SK-N-SH (cell line): ENCODE data around the gene MYO15B. TPM values are rescaled to one million over a fixed set of nuclear protein-coding genes. Genes with fewer than 3 reads are reported as not detected.

ENCODE experiments used
- CTCF ChIA-PET: fragments of 300-600, 350-600 bp; formaldehyde crosslinking; extraction: SDS; loops from one replicate; lab custom pipeline; 2021; lab: Yijun Ruan, JAX
- POLR2A ChIA-PET: fragments of 350-600 bp; sonication (Branson Sonifier 250); formaldehyde crosslinking; extraction: SDS; loops from one replicate; lab custom pipeline; 2020; ENCODE audit warnings: antibody characterized with exemption, inconsistent platforms; lab: Yijun Ruan, JAX
- DNase-seq: peaks from one replicate; pipeline ENCODE4 v3.0.0; 2012
- H2AFZ ChIP-seq: fragments of 200-600 bp; sonication (generic); 2 replicates; pipeline ENCODE4 v1.8.1; 2016; ENCODE audit warnings: antibody characterized with exemption, mild to moderate bottlenecking, low read depth
- H3F3A ChIP-seq: fragments of 200-600 bp; sonication (generic); replicated peaks from 2 replicates; pipeline ENCODE3; 2016; ENCODE audit warnings: antibody characterized with exemption, mild to moderate bottlenecking; ENCODE audit not compliant: insufficient read depth
- H3K27ac ChIP-seq, 2 experiments: fragments of 200-500 bp in 1 of 2; fragments of 200-600 bp in 1 of 2; sonication (Bioruptor generic) in 1 of 2; sonication (generic), shearing (Covaris generic) in 1 of 2; 2 replicates each; pipeline versions ENCODE4 v1.5.1 to v1.6.1; 2014 to 2016; ENCODE audit warnings: low read depth in 2 of 2, inconsistent platforms in 1 of 2, low read length in 1 of 2, mild to moderate bottlenecking in 1 of 2, mixed read lengths in 1 of 2
- H3K27me3 ChIP-seq: fragments of 200-600 bp; sonication (generic), shearing (Covaris generic); 2 replicates; pipeline ENCODE4 v1.6.1; 2016; ENCODE audit warnings: mixed run types; ENCODE audit not compliant: insufficient read depth
- H3K36me3 ChIP-seq, 2 experiments: fragments of 200-500 bp in 1 of 2; fragments of 200-600 bp in 1 of 2; sonication (Bioruptor generic) in 1 of 2; sonication (generic) in 1 of 2; replicated peaks in 1 of 2; 2 replicates each; pipeline versions ENCODE3 to v1.5.1; 2014 to 2016; ENCODE audit warnings: low read length in 1 of 2, mild to moderate bottlenecking in 1 of 2; ENCODE audit not compliant: insufficient read depth in 2 of 2, control insufficient read depth in 1 of 2
- H3K4me1 ChIP-seq, 2 experiments: fragments of 200-500 bp in 1 of 2; fragments of 200-600 bp in 1 of 2; sonication (Bioruptor generic) in 1 of 2; sonication (generic), shearing (Covaris generic) in 1 of 2; 2 replicates each; pipeline versions ENCODE4 v1.5.1 to v1.6.1; 2014 to 2016; ENCODE audit warnings: low read depth in 1 of 2, low read length in 1 of 2, mixed run types in 1 of 2; ENCODE audit not compliant: insufficient read depth in 2 of 2, control insufficient read depth in 1 of 2
- H3K4me2 ChIP-seq: fragments of 200-600 bp; sonication (generic), shearing (Covaris generic); 2 replicates; pipeline ENCODE4 v1.6.1; 2017; ENCODE audit warnings: mixed run types
- H3K4me3 ChIP-seq, 2 experiments: fragments of 200-500 bp in 1 of 2; fragments of 200-600 bp in 1 of 2; sonication (Bioruptor generic) in 1 of 2; sonication (generic), shearing (Covaris generic) in 1 of 2; 2 replicates each; pipeline versions ENCODE4 v1.5.1 to v1.8.1; 2014 to 2016; ENCODE audit warnings: low read depth in 2 of 2, inconsistent platforms in 1 of 2, low read length in 1 of 2, mild to moderate bottlenecking in 1 of 2, mixed read lengths in 1 of 2, moderate library complexity in 1 of 2
- H3K79me2 ChIP-seq: fragments of 200-600 bp; sonication (generic); 2 replicates; pipeline ENCODE4 v1.8.1; 2017; ENCODE audit warnings: mild to moderate bottlenecking; ENCODE audit not compliant: insufficient read depth
- H3K9ac ChIP-seq: fragments of 200-600 bp; sonication (generic); 2 replicates; pipeline ENCODE4 v1.6.1; 2017; ENCODE audit warnings: mixed run types
- H3K9me2 ChIP-seq: fragments of 200-600 bp; sonication (generic); 2 replicates; pipeline ENCODE4 v1.6.1; 2017; ENCODE audit warnings: mixed run types
- H3K9me3 ChIP-seq: fragments of 200-600 bp; sonication (generic); 2 replicates; pipeline ENCODE4 v1.6.1; 2017; ENCODE audit warnings: mixed run types, mild to moderate bottlenecking, moderate library complexity
- H4K20me1 ChIP-seq: fragments of 200-600 bp; sonication (generic); 2 replicates; pipeline ENCODE4 v1.6.1; 2017; ENCODE audit warnings: mild to moderate bottlenecking, mixed run types; ENCODE audit not compliant: insufficient read depth
- CHD2 ChIP-seq: fragments of 150-350 bp; IDR thresholded peaks from 2 replicates; pipeline ENCODE4 v1.6.1; 2018; ENCODE audit warnings: low read length; ENCODE audit not compliant: partially characterized antibody
- EP300 ChIP-seq, 2 experiments: IDR thresholded peaks; 2 replicates each; pipeline versions ENCODE4 v1.4.0 to v1.6.1; 2012; ENCODE audit warnings: borderline replicate concordance in 1 of 2, low read depth in 1 of 2, low read length in 1 of 2
- EZH2phosphoT487 ChIP-seq: fragments of 200-600 bp; sonication (generic); IDR thresholded peaks from 2 replicates; pipeline ENCODE4 v1.6.1; 2017; ENCODE audit warnings: low read depth, mixed run types, mild to moderate bottlenecking, antibody characterized with exemption, moderate library complexity, borderline replicate concordance
- FOSL2 ChIP-seq: IDR thresholded peaks from 2 replicates; pipeline ENCODE4 v1.4.0; 2012; ENCODE audit warnings: low read depth, mild to moderate bottlenecking, moderate library complexity, borderline replicate concordance
- FOXM1 ChIP-seq: IDR thresholded peaks from 2 replicates; pipeline ENCODE4 v1.4.0; 2012; ENCODE audit warnings: low read depth, mild to moderate bottlenecking
- GABPA ChIP-seq: IDR thresholded peaks from 2 replicates; pipeline ENCODE4 v1.4.0; 2012; ENCODE audit warnings: low read depth, mild to moderate bottlenecking
- MEF2A ChIP-seq: IDR thresholded peaks from 2 replicates; pipeline ENCODE4 v1.4.0; 2012; ENCODE audit warnings: low read depth, borderline replicate concordance
- NFIC ChIP-seq: IDR thresholded peaks from 2 replicates; pipeline ENCODE4 v1.4.0; 2012; ENCODE audit warnings: borderline replicate concordance
- POLR2AphosphoS5 ChIP-seq: IDR thresholded peaks from 2 replicates; pipeline ENCODE4 v1.6.1; 2012; ENCODE audit warnings: low read depth, low read length
- TCF12 ChIP-seq: IDR thresholded peaks from 2 replicates; pipeline ENCODE4 v1.4.0; 2012
- YY1 ChIP-seq: IDR thresholded peaks from 2 replicates; pipeline ENCODE4 v1.4.0; 2012; ENCODE audit warnings: low read depth, mild to moderate bottlenecking
- WGBS: methylation state at CpG from one replicate; pipeline ENCODE4 v1.1.6; 2017; ENCODE audit warnings: low lambda C conversion rate; 5-methylcytosine and 5-hydroxymethylcytosine counted together
- polyA plus RNA-seq, 3 experiments: library from polyadenylated mRNA; depleted of rRNA; stranded (reverse); fragments of >200 nt; gene quantifications; 2 replicates each; pipeline ENCODE4 v1.2.3, GENCODE V29; 2012
- TF ChIP-seq, protein P1 (sequence below): IDR thresholded peaks from 2 replicates; pipeline ENCODE4 v1.4.0; 2012; ENCODE audit warnings: low read depth, borderline replicate concordance
- TF ChIP-seq, protein P2 (sequence below): IDR thresholded peaks from 2 replicates; pipeline ENCODE4 v1.4.0; 2012; ENCODE audit warnings: low read depth, borderline replicate concordance
- TF ChIP-seq, protein P3 (sequence below): fragments of 200-600 bp; sonication (generic); IDR thresholded peaks from 2 replicates; pipeline ENCODE4 v1.6.1; 2017; ENCODE audit warnings: antibody characterized with exemption, mild to moderate bottlenecking, moderate library complexity
- TF ChIP-seq, protein P4 (sequence below): IDR thresholded peaks from 2 replicates; pipeline ENCODE4 v1.6.1; 2012; ENCODE audit warnings: mild to moderate bottlenecking, low read depth, low read length, moderate library complexity
- TF ChIP-seq, protein P5 (sequence below): fragments of 150-350 bp; IDR thresholded peaks from 2 replicates; pipeline ENCODE4 v1.6.1; 2017; ENCODE audit warnings: antibody characterized with exemption, low read length, low read depth, borderline replicate concordance

Gene MYO15B
- polyA plus RNA-seq, 1 of the 3 experiments (the other 2 are of a cell fraction): 10.3 TPM

DNA sequence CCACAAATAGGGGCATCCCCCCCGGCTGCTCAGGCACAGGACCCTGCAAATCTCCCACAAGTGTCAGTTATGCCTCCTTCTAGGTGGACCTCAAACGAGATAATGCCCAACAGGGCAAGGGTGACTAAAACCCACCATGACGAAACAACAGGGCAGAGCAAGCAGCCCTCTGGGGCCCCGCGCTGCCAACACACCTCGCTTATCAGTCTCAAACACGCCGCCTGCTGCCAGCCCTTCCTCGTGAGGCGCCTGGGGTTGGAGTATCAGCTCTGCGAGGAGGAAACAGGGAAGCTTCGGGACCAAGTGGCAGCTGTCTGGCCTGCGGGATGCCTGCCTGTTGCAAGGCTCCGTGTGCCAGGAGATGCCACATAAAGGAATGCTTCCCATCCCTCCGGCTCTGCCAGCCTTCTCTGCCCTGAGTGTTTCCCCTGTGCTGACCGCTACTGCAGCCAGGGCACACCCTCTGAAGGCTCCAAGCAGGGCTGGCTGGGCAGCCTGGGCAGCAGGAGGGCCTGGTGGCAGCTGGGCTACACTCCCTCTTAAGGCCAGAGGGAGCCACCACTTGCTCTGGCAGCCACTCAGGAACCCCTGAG lies 48.1 kb downstream of the MYO15B start (continued):
- no peak for TF ChIP-seq EP300 (IDR thresholded peaks at IDR 0.05; ENCODE audit: borderline replicate concordance in 1 of 2, low read depth in 1 of 2, low read length in 1 of 2)
- TF ChIP-seq, all 33 proteins: peak for 0

DNA sequence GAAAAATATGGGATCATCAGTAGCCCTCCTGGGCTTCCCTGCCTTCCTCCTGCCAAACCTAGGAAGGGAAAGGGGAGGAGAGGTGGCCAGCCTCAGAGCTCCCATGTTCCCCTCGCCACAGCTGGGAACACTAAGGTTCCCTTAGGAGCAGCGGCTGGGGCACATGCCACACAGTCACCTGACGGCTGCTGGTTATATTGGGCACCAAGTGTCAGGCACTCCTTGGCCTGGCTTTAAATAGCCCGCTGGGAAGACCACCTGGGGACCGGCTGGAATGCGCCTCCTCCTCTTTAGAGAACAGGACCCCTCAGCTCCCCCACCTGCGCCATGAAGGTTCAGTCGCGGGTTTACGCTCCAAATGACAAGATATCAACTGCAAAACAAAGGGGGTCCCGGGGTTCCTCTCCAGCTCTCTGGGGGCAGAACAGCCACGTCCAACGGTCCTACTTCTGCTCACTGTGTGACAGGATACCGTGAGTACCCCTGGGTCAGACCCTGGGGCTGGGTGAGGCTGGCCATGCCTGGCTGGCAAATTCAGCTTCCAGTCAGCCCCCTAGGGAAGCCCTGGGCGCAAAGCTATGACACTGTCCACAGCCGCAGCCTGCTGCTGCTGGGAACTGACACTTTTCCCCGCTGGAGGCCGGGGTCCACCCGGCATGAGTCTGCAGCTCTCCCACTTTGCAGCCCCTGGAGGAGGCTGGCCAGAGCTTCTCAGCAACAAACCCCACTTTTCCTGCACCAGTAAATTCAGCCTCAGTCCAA lies 49.0 kb downstream of the MYO15B start:
- H3K9me3 ChIP-seq: no peaks in the 10 kb centered on the region
- TF ChIP-seq MEF2A (no peak), FOXM1 (no peak), TCF12 (no peak), YY1 (no peak), NFIC (no peak), FOSL2 (no peak), CHD2 (no peak), POLR2AphosphoS5 (no peak), GABPA (no peak), EZH2phosphoT487 (no peak)
- TF ChIP-seq, protein P1, sequence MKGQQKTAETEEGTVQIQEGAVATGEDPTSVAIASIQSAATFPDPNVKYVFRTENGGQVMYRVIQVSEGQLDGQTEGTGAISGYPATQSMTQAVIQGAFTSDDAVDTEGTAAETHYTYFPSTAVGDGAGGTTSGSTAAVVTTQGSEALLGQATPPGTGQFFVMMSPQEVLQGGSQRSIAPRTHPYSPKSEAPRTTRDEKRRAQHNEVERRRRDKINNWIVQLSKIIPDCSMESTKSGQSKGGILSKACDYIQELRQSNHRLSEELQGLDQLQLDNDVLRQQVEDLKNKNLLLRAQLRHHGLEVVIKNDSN: no peak
- TF ChIP-seq, protein P2, sequence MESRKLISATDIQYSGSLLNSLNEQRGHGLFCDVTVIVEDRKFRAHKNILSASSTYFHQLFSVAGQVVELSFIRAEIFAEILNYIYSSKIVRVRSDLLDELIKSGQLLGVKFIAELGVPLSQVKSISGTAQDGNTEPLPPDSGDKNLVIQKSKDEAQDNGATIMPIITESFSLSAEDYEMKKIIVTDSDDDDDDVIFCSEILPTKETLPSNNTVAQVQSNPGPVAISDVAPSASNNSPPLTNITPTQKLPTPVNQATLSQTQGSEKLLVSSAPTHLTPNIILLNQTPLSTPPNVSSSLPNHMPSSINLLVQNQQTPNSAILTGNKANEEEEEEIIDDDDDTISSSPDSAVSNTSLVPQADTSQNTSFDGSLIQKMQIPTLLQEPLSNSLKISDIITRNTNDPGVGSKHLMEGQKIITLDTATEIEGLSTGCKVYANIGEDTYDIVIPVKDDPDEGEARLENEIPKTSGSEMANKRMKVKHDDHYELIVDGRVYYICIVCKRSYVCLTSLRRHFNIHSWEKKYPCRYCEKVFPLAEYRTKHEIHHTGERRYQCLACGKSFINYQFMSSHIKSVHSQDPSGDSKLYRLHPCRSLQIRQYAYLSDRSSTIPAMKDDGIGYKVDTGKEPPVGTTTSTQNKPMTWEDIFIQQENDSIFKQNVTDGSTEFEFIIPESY: no peak
- TF ChIP-seq, protein P3, sequence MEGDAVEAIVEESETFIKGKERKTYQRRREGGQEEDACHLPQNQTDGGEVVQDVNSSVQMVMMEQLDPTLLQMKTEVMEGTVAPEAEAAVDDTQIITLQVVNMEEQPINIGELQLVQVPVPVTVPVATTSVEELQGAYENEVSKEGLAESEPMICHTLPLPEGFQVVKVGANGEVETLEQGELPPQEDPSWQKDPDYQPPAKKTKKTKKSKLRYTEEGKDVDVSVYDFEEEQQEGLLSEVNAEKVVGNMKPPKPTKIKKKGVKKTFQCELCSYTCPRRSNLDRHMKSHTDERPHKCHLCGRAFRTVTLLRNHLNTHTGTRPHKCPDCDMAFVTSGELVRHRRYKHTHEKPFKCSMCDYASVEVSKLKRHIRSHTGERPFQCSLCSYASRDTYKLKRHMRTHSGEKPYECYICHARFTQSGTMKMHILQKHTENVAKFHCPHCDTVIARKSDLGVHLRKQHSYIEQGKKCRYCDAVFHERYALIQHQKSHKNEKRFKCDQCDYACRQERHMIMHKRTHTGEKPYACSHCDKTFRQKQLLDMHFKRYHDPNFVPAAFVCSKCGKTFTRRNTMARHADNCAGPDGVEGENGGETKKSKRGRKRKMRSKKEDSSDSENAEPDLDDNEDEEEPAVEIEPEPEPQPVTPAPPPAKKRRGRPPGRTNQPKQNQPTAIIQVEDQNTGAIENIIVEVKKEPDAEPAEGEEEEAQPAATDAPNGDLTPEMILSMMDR: no peak
- TF ChIP-seq, protein P4, sequence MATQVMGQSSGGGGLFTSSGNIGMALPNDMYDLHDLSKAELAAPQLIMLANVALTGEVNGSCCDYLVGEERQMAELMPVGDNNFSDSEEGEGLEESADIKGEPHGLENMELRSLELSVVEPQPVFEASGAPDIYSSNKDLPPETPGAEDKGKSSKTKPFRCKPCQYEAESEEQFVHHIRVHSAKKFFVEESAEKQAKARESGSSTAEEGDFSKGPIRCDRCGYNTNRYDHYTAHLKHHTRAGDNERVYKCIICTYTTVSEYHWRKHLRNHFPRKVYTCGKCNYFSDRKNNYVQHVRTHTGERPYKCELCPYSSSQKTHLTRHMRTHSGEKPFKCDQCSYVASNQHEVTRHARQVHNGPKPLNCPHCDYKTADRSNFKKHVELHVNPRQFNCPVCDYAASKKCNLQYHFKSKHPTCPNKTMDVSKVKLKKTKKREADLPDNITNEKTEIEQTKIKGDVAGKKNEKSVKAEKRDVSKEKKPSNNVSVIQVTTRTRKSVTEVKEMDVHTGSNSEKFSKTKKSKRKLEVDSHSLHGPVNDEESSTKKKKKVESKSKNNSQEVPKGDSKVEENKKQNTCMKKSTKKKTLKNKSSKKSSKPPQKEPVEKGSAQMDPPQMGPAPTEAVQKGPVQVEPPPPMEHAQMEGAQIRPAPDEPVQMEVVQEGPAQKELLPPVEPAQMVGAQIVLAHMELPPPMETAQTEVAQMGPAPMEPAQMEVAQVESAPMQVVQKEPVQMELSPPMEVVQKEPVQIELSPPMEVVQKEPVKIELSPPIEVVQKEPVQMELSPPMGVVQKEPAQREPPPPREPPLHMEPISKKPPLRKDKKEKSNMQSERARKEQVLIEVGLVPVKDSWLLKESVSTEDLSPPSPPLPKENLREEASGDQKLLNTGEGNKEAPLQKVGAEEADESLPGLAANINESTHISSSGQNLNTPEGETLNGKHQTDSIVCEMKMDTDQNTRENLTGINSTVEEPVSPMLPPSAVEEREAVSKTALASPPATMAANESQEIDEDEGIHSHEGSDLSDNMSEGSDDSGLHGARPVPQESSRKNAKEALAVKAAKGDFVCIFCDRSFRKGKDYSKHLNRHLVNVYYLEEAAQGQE: no peak
- TF ChIP-seq, protein P5, sequence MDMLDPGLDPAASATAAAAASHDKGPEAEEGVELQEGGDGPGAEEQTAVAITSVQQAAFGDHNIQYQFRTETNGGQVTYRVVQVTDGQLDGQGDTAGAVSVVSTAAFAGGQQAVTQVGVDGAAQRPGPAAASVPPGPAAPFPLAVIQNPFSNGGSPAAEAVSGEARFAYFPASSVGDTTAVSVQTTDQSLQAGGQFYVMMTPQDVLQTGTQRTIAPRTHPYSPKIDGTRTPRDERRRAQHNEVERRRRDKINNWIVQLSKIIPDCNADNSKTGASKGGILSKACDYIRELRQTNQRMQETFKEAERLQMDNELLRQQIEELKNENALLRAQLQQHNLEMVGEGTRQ: no peak
- H3K9ac ChIP-seq: no peak overlapping the region
- no peaks in the 10 kb centered on the region for H3K9me2 ChIP-seq
- POLR2A ChIA-PET: interaction anchor here (1.1 kb wide), 2 partner anchors 11 to 25 kb away, joined by 4 read pairs; no protein-coding TSS in a partner anchor
- no peaks in the 10 kb centered on the region for H3K79me2 ChIP-seq
- H2AFZ ChIP-seq: no peak overlapping the region
- 93% methylated on average over 15 of the region's 19 CpGs for WGBS
- H3F3A ChIP-seq: peaks cover 3% of the 10 kb centered on the region
- no peaks in the 10 kb centered on the region for H3K27me3 ChIP-seq
- H3K27ac ChIP-seq: no peak overlapping the region
- CTCF ChIA-PET: interaction anchor here (0.7 to 37.9 kb wide), 7 partner anchors 10 to 114 kb away, joined by 3 to 1370 read pairs (median 4); partner anchors contain the start of genes GALK1, RECQL5, SAP30BP and SMIM5
- peaks cover 0 to 38% of the 10 kb centered on the region in 2 experiments for H3K36me3 ChIP-seq
- no peak overlapping the region for H3K4me3 ChIP-seq
- H3K4me2 ChIP-seq: no peak overlapping the region
- no peak for DNase-seq
- peaks cover 18% of the 10 kb centered on the region for H4K20me1 ChIP-seq
- peaks cover 12 to 15% of the 10 kb centered on the region in 2 experiments; a peak in 3 of 4 replicates for H3K4me1 ChIP-seq
